K562 (cell line): ENCODE data around the gene PPP6R1. TPM values are rescaled to one million over a fixed set of nuclear protein-coding genes. Genes with fewer than 3 reads are reported as not detected.

ENCODE experiments used
- CCNT2 ChIP-seq: IDR thresholded peaks from 2 replicates; pipeline ENCODE4 v1.6.1; 2011; ENCODE audit warnings: borderline replicate concordance, low read depth, mild to moderate bottlenecking, moderate library complexity, mixed read lengths, low read length; ENCODE audit not compliant: insufficient read length; ENCODE audit errors: extremely low read depth
- FOXK2 ChIP-seq, 2 experiments: fragments of 450-650 bp; IDR thresholded peaks in 1 of 2; conservative IDR thresholded peaks in 1 of 2; 2 replicates each; pipeline ENCODE4 v1.6.1; 2016; ENCODE audit warnings: low read depth in 2 of 2, mild to moderate bottlenecking in 1 of 2
- POLR2G ChIP-seq: fragments of 200-400 bp; formaldehyde crosslinking; IDR thresholded peaks from 2 replicates; pipeline ENCODE4 v1.6.1; 2017; ENCODE audit warnings: low read depth, mild to moderate bottlenecking, antibody characterized with exemption, low read length, moderate library complexity
- RBM22 ChIP-seq: fragments of 200-400 bp; formaldehyde crosslinking; IDR thresholded peaks from 2 replicates; pipeline ENCODE4 v1.6.1; 2018; ENCODE audit warnings: low read length, low read depth; ENCODE audit not compliant: poor library complexity, severe bottlenecking
- RBM25 ChIP-seq: fragments of 200-400 bp; formaldehyde crosslinking; IDR thresholded peaks from 2 replicates; pipeline ENCODE4 v1.6.1; 2018; ENCODE audit warnings: low read length, low read depth, moderate library complexity; ENCODE audit not compliant: severe bottlenecking
- WHSC1 ChIP-seq: IDR thresholded peaks from one replicate; pipeline ENCODE4 v1.6.1; 2012; ENCODE audit warnings: low read length, control low read depth, inconsistent platforms
- ZNF184 ChIP-seq: sonication (generic); formaldehyde crosslinking; IDR thresholded peaks from 2 replicates; pipeline ENCODE4 v1.5.0; 2020; ENCODE audit warnings: missing genetic modification reagents
- ZNF263 ChIP-seq: sonication (generic); formaldehyde crosslinking; IDR thresholded peaks from 2 replicates; pipeline ENCODE4 v1.8.0; 2022; ENCODE audit warnings: mild to moderate bottlenecking, missing genetic modification reagents, borderline replicate concordance
- polyA plus RNA-seq, 8 experiments: library from polyadenylated mRNA; depleted of rRNA in 4 of 8; stranded (reverse) in 5 of 8; unstranded in 3 of 8; fragments of >200 nt; fragmentation: Nextera tagmentation in 2 of 8; fragmentation: Illumina TruSeq in 1 of 8; extraction: Ambion mirVana in 2 of 8; extraction: Trizol in 1 of 8; gene quantifications; 2 replicates each; pipeline versions ENCODE4 v1.2.1 to v1.2.3, GENCODE V29; 2011 to 2014; ENCODE audit warnings: inconsistent platforms in 1 of 8, missing spikeins in 1 of 8
- total RNA-seq, 7 experiments: library from RNA; depleted of rRNA in 6 of 7; stranded (reverse); fragments of >200 nt in 6 of 7; fragmentation: Illumina TruSeq in 2 of 7; extraction: Trizol in 2 of 7; gene quantifications; 2 replicates each; pipeline versions ENCODE4 v1.2.1 to v1.2.3, GENCODE V29; 2011 to 2021; ENCODE audit warnings: low replicate concordance in 1 of 7
- TF ChIP-seq, protein P1 (sequence below): IDR thresholded peaks from 2 replicates; pipeline ENCODE4 v1.6.1; 2014; ENCODE audit warnings: antibody characterized with exemption

PPP6R1 gene
- total and polyA plus RNA-seq, 9 of the 15 experiments (the other 6 are each of a cell fraction or from before 2014, with no cell fraction given) = 0.48 to 135 (median 37.2) TPM

DNA sequence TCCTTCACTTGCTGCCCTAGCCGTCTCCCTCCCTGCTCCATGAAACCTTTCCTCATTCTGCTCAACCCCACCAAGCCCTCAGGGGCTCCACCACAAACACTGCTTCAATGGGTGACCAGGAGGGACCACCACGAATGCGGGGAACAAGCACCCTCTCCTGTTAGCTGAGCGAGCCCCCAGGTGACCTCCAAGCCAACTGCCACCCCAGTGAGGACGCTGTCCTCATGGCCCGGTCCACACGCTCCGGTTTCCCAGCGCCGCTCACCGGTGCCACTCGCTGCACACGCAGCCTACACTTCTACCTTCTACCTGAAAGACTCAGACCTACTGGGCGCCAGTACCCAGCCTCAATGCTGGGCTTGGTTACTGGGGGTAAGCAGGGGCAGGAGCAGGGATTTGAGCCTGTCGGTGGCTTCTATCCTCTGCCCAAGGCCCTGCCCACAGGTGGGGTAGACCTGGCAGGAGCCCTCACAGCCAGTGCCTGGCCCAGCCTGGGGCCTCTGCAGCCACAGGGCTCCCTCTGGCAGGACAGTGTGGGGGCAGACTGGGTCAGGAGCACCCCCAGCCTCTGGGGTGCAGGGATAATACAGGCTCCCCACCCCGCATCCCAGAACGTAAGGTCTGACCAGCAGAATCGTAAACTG lies 29.6 kb downstream of the PPP6R1 start (continued):
- TF ChIP-seq, protein P1, sequence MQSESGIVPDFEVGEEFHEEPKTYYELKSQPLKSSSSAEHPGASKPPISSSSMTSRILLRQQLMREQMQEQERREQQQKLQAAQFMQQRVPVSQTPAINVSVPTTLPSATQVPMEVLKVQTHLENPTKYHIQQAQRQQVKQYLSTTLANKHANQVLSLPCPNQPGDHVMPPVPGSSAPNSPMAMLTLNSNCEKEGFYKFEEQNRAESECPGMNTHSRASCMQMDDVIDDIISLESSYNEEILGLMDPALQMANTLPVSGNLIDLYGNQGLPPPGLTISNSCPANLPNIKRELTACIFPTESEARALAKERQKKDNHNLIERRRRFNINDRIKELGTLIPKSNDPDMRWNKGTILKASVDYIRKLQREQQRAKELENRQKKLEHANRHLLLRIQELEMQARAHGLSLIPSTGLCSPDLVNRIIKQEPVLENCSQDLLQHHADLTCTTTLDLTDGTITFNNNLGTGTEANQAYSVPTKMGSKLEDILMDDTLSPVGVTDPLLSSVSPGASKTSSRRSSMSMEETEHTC = no peak
- no peak for TF ChIP-seq RBM25
- no peak for TF ChIP-seq CCNT2
- no peak for TF ChIP-seq WHSC1
- TF ChIP-seq ZNF263 = no peak
- peak; percentile 35 for TF ChIP-seq RBM22
- TF ChIP-seq FOXK2 (conservative IDR thresholded peaks at IDR 0.05 in 1 of 2, IDR thresholded peaks at IDR 0.05 in 1 of 2; ENCODE audit: low read depth in 2 of 2) = no peak
- peak; percentile 42; the same call in 1 of the 2 replicates for TF ChIP-seq POLR2G
- TF ChIP-seq ZNF184 (CRISPR knock-in tag) = no peak
